ENCODE results near the gene PTPRCAP.

PTPRCAP gene

GRCh38 chr11:67396259-67396581 is 41.3 kb downstream of the PTPRCAP start:
- no peak for DNase-seq (ENCODE audit: low spot score)

DNA sequence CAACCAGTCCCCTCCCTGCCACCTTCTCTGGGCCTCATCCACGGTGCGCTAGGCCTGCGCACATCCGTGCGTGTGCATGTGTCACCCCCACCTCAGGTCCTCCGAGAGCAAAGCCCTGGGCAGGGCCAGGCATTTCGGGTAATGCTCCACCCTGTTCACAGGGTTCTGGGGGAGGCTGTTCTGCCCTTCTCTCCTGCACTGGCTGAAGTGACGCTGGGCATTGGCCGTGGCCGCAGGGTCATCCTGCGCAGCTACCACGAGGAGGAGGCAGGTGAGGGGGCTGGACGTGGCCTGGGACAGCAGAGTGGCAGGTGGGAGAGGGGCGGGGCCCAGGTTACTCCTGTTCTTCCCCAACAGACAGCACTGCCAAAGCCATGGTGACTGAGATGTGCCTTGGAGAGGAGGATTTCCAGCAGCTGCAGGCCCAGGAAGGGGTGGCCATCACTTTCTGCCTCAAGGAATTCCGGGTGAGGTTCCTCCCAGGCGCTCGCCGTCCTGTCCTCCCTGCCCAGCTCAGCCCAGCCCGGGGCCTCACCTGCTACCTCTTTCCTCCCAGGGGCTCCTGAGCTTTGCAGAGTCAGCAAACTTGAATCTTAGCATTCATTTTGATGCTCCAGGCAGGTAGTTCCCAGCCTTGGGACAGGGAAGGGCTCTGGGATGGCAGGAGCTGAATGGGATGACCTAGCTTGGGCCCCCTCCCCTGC is 41.8 kb downstream of the PTPRCAP start:
- no peak for DNase-seq (ENCODE audit: low spot score)

DNA sequence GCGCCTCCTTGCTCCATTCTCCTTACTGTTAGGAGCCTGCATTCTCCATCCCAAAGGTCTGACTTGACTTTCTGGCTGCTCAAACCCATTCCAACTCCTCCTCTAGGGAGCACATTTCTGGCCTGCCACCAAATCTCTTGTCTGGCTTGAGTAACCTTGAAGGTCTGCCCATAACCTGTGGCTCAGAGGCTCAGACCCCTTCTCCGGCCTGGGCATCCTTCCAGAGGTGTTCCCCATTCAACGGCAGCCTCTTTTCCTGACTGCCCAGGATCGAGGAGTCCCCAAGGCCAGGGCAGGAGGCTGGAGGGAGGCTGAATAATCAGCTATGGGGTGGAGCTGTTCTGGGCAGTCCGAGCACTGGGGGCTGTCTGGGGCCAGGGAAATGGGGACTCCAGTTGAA is 43.5 kb downstream of the PTPRCAP start:
- DNase-seq (ENCODE audit: low spot score) = no peak

GRCh38 chr11:67393437-67393836 is 44.0 kb downstream of the PTPRCAP start:
- DNase-seq (ENCODE audit: low spot score) = no peak

DNA sequence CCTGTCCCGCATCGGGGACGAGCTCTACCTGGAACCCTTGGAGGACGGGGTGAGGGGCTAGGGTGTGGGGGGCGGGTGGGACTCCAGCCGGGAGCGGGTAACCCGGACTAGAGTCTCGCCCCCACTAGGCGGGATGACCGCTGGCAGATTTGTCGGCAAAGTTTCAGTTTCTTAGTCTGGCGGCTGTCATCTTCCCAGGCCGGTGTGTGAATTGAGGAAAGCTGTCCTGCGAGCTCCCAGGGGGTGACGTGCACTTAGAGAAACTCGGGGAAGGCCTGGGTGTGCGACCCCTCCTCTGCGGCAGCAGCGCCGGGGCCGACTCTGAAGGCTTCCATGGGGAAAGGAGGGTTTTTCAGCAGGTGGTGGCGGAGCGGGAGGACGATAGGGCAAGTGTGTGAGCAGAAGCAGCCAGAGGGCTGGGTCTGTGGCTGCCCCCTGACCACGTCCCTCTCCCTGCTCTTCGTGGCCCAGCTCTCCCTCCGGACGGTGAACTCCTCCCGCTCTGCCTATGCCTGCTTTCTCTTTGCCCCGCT is 45.2 kb downstream of the PTPRCAP start:
- no peak for DNase-seq (ENCODE audit: low spot score)

- DNase-seq (ENCODE audit: low spot score) = peak; percentile 94
Measured at GRCh38 chr11:67391304-67392182, 45.9 kb downstream of the PTPRCAP start, which contains the start of gene RAD9A. RAD9A (plus strand) TSS chr11:67391986; CDS start chr11:67392045, 59 bp downstream.

DNA sequence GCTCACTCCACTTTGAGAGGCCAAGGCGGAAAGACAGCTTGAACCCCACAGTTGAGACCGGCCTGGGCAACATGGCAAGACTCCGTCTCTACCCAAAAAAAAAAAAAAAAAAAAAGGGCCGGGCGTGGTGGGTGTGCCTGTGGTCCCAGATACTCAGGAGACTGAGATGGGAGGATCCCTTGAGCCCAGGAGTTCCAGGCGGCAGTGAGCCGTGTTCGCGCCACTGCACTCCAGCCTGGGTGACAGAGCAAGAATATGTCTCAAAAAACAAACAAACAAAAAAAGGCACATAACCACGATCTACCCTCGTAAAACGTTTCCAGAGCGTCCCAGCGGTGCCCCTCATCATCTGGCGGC is 46.6 kb downstream of the PTPRCAP start:
- DNase-seq (ENCODE audit: low spot score) = no peak

DNA sequence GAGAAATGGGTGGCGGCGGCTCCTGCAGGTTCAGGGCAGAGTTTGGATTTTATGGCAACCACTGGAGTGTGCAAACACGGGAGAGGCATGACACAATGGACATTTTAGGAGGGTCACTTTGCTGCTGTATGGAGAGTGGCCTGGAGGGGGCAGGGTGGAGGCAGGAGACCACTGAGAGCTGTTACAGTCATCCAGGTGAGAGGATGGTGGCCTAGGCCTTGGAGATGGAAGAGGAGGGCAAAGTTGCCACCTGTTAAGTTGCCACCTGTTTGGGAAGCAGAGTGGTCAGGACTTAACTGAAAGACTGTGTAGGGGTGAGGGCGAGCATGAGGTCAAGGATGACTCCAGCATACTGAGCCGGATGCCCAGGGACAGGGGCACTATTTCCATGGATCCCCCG is 48.0 kb downstream of the PTPRCAP start:
- no peak for DNase-seq (ENCODE audit: low spot score)

- no peak for DNase-seq (ENCODE audit: low spot score)
Measured at GRCh38 chr11:67387518-67387917, 50.0 kb downstream of the PTPRCAP start.

GRCh38 chr11:67387069-67387468 is 50.4 kb downstream of the PTPRCAP start:
- no peak for DNase-seq (ENCODE audit: low spot score)

Data from activated CD4-positive, alpha-beta T cell treated with anti-CD3 and anti-CD28 coated beads, Interleukin-2, Interleukin-4, amounts not matched to agents 100 ng/mL and 50 ng/mL, durations not matched to agents 16 hours and 8 hours (primary cell).